ENCODE data around the gene PPM1G.

GRCh38 chr2:27416151-27416550 is 6.8 kb upstream of the PPM1G start:
- no peak for TF ChIP-seq CTCF (optimal IDR thresholded peaks at IDR 0.05 in 1 of 3, IDR thresholded peaks at IDR 0.05 in 1 of 3, conservative IDR thresholded peaks at IDR 0.05 in 1 of 3; ENCODE audit: extremely low read depth in 1 of 3, insufficient read depth in 2 of 3, low read length in 3 of 3)
- TF ChIP-seq EZH2 (IDR thresholded peaks at IDR 0.05; ENCODE audit: low read length) = no peak

Data from keratinocyte (primary cell).